ENCODE results near the gene HLCS.
"Not testable (repeated sequence)": the region's sequence is repeated elsewhere in the genome, so short reads cannot be mapped to it uniquely, and the experiment has no call there.

HLCS gene

GRCh38 chr21:36847189-36847588 lies 119.3 kb downstream of the HLCS start:
- DNase-seq (ENCODE audit: low read depth): peak; percentile 71

- DNase-seq (ENCODE audit: low read depth): peak; percentile 40
These were observed 119.8 kb downstream of the HLCS start for GRCh38 chr21:36846631-36847030.

GRCh38 chr21:36845790-36846189 lies 120.7 kb downstream of the HLCS start:
- DNase-seq (ENCODE audit: low read depth): no peak

- no peak for DNase-seq (ENCODE audit: low read depth)
These were observed 121.4 kb downstream of the HLCS start for GRCh38 chr21:36845070-36845469.

- DNase-seq (ENCODE audit: low read depth): no peak
These were observed 124.6 kb downstream of the HLCS start for GRCh38 chr21:36841866-36842265.

- no peak for DNase-seq (ENCODE audit: low read depth)
These were observed 126.7 kb downstream of the HLCS start for GRCh38 chr21:36839735-36840134.

- DNase-seq (ENCODE audit: low read depth): peak; percentile 42
These were observed 127.3 kb downstream of the HLCS start for GRCh38 chr21:36839123-36839522.

GRCh38 chr21:36835383-36835795 lies 131.1 kb downstream of the HLCS start:
- no peak for DNase-seq (ENCODE audit: low read depth)

- no peak for DNase-seq (ENCODE audit: low read depth)
These were observed 132.3 kb downstream of the HLCS start for GRCh38 chr21:36834192-36834591.

GRCh38 chr21:36830100-36830499 lies 136.4 kb downstream of the HLCS start:
- DNase-seq (ENCODE audit: low read depth): peak; percentile 61

- no peak for DNase-seq (ENCODE audit: low read depth)
These were observed 137.5 kb downstream of the HLCS start for GRCh38 chr21:36828891-36829515.

GRCh38 chr21:36828208-36828607 lies 138.3 kb downstream of the HLCS start:
- DNase-seq (ENCODE audit: low read depth): no peak

- DNase-seq (ENCODE audit: low read depth): no peak
These were observed 140.8 kb downstream of the HLCS start for GRCh38 chr21:36825658-36826057.

GRCh38 chr21:36821032-36821299 lies 145.5 kb downstream of the HLCS start:
- no peak for DNase-seq (ENCODE audit: low read depth)

- DNase-seq (ENCODE audit: low read depth): no peak
These were observed 146.1 kb downstream of the HLCS start for GRCh38 chr21:36820176-36821031.

GRCh38 chr21:36817732-36818450 lies 148.6 kb downstream of the HLCS start:
- DNase-seq (ENCODE audit: low read depth): no peak

- DNase-seq (ENCODE audit: low read depth): no peak
These were observed 149.8 kb downstream of the HLCS start for GRCh38 chr21:36816561-36817130.

- DNase-seq (ENCODE audit: low read depth): not testable (repeated sequence)
These were observed 150.4 kb downstream of the HLCS start for GRCh38 chr21:36816026-36816425.

GRCh38 chr21:36815284-36815683 lies 151.2 kb downstream of the HLCS start:
- DNase-seq (ENCODE audit: low read depth): no peak

GRCh38 chr21:36813052-36813451 lies 153.4 kb downstream of the HLCS start:
- no peak for DNase-seq (ENCODE audit: low read depth)

- DNase-seq (ENCODE audit: low read depth): no peak
These were observed 154.7 kb downstream of the HLCS start for GRCh38 chr21:36811762-36812161.

GRCh38 chr21:36810443-36810842 lies 156.0 kb downstream of the HLCS start:
- no peak for DNase-seq (ENCODE audit: low read depth)

- DNase-seq (ENCODE audit: low read depth): peak; percentile 8
These were observed 159.0 kb downstream of the HLCS start for GRCh38 chr21:36807422-36807928.
